Ishikawa (cell line): ENCODE data around the gene TLE4.

ENCODE experiments used
- CEBPB ChIP-seq: IDR thresholded peaks from 2 replicates; pipeline ENCODE4 v1.6.1; 2012
- CREB1 ChIP-seq: IDR thresholded peaks from 2 replicates; pipeline ENCODE4 v1.6.1; 2012; ENCODE audit warnings: low read depth
- EGR1 ChIP-seq: IDR thresholded peaks from 2 replicates; pipeline ENCODE4 v1.6.1; 2012
- EP300 ChIP-seq: IDR thresholded peaks from 2 replicates; pipeline ENCODE4 v1.6.1; 2012; ENCODE audit warnings: borderline replicate concordance
- FOXM1 ChIP-seq: IDR thresholded peaks from 2 replicates; pipeline ENCODE4 v1.6.1; 2012; ENCODE audit warnings: low read depth, borderline replicate concordance
- MAX ChIP-seq: IDR thresholded peaks from 2 replicates; pipeline ENCODE4 v1.6.1; 2012
- NFIC ChIP-seq: IDR thresholded peaks from 2 replicates; pipeline ENCODE4 v1.6.1; 2012
- RAD21 ChIP-seq: IDR thresholded peaks from 2 replicates; pipeline ENCODE4 v1.6.1; 2012; ENCODE audit warnings: low read depth
- REST ChIP-seq: IDR thresholded peaks from 2 replicates; pipeline ENCODE4 v1.6.1; 2012; ENCODE audit warnings: low read depth, mild to moderate bottlenecking
- TAF1 ChIP-seq: IDR thresholded peaks from 2 replicates; pipeline ENCODE4 v1.6.1; 2012; ENCODE audit warnings: low read depth, mild to moderate bottlenecking
- TCF12 ChIP-seq: IDR thresholded peaks from 2 replicates; pipeline ENCODE4 v1.6.1; 2012; ENCODE audit warnings: low read depth
- TEAD4 ChIP-seq: IDR thresholded peaks from 2 replicates; pipeline ENCODE4 v1.6.1; 2012
- USF1 ChIP-seq: IDR thresholded peaks from 2 replicates; pipeline ENCODE4 v1.6.1; 2012
- YY1 ChIP-seq: IDR thresholded peaks from 2 replicates; pipeline ENCODE4 v1.6.1; 2012; ENCODE audit warnings: low read depth

GRCh38 chr9:79672891-79673290 lies 101.1 kb downstream of the TLE4 start:
- no peak for TF ChIP-seq TAF1
- no peak for TF ChIP-seq RAD21
- TF ChIP-seq YY1, result no peak
- no peak for TF ChIP-seq EP300
- TF ChIP-seq FOXM1, result no peak
- TF ChIP-seq CREB1, result no peak
- TF ChIP-seq USF1, result no peak
- TF ChIP-seq REST, result no peak
- no peak for TF ChIP-seq NFIC
- TF ChIP-seq MAX, result no peak
- TF ChIP-seq EGR1, result no peak
- TF ChIP-seq CEBPB, result no peak
- no peak for TF ChIP-seq TCF12
- no peak for TF ChIP-seq TEAD4
